Measurements from ENCODE around the gene SLC16A6. TPM values are rescaled to one million over a fixed set of nuclear protein-coding genes. Genes with fewer than 3 reads are reported as not detected.
"Not testable (repeated sequence)": the region's sequence is repeated elsewhere in the genome, so short reads cannot be mapped to it uniquely, and the experiment has no call there.

SLC16A6 gene
- total RNA-seq, 1 donor from 2014 or later = 0.23 TPM

GRCh38 chr17:68247445-68248198 lies 43.3 kb downstream of the SLC16A6 start, which contains the start of gene AMZ2:
Gene AMZ2, plus strand, starts transcription at chr17:68248043. Its CDS starts 2,145 bp downstream, at chr17:68250188.
- H3K4me1 Mint-ChIP-seq = peaks cover 18% of the 10 kb centered on the region
- peak; percentile 93 for DNase-seq (ENCODE audit: low read depth, low spot score)
- H3K27me3 Mint-ChIP-seq (ENCODE audit: low read depth) = peaks cover 2% of the 10 kb centered on the region
- H3K36me3 Mint-ChIP-seq (ENCODE audit: low read depth) = peaks cover 4% of the 10 kb centered on the region
- peak within 1 kb of the TSS; percentile 96 for H3K4me3 Mint-ChIP-seq
- H3K27ac Mint-ChIP-seq (ENCODE audit: unreplicated experiment) = peak within 1 kb of the TSS; percentile 94
- no peak for TF ChIP-seq CTCF (conservative IDR thresholded peaks at IDR 0.05)
- H3K9me3 Mint-ChIP-seq = no peaks in the 10 kb centered on the region

GRCh38 chr17:68246271-68247028 lies 44.5 kb downstream of the SLC16A6 start:
- peak overlapping the region; percentile 43 for H3K27ac Mint-ChIP-seq (ENCODE audit: unreplicated experiment)
- peak overlapping the region; percentile 96 for H3K4me3 Mint-ChIP-seq
- peaks cover 2% of the 10 kb centered on the region for H3K27me3 Mint-ChIP-seq (ENCODE audit: low read depth)
- no peak for TF ChIP-seq CTCF (conservative IDR thresholded peaks at IDR 0.05)
- peaks cover 18% of the 10 kb centered on the region for H3K4me1 Mint-ChIP-seq
- peaks cover 4% of the 10 kb centered on the region for H3K36me3 Mint-ChIP-seq (ENCODE audit: low read depth)
- no peaks in the 10 kb centered on the region for H3K9me3 Mint-ChIP-seq
- DNase-seq (ENCODE audit: low read depth, low spot score) = no peak

GRCh38 chr17:68239632-68240366 lies 51.1 kb downstream of the SLC16A6 start:
- Mint-ChIP-seq H3K27ac (ENCODE audit: unreplicated experiment) (no peak overlapping the region), H3K9me3 (no peaks in the 10 kb centered on the region), H3K27me3 (ENCODE audit: low read depth) (no peaks in the 10 kb centered on the region), H3K36me3 (ENCODE audit: low read depth) (peaks cover 4% of the 10 kb centered on the region), H3K4me1 (peaks cover 4% of the 10 kb centered on the region), H3K4me3 (no peak overlapping the region)
- TF ChIP-seq CTCF (conservative IDR thresholded peaks at IDR 0.05) = no peak
- no peak for DNase-seq (ENCODE audit: low read depth, low spot score)

GRCh38 chr17:68238871-68239253 lies 52.1 kb downstream of the SLC16A6 start:
- H3K4me1 Mint-ChIP-seq = peaks cover 4% of the 10 kb centered on the region
- H3K4me3 Mint-ChIP-seq = no peak overlapping the region
- peaks cover 4% of the 10 kb centered on the region for H3K36me3 Mint-ChIP-seq (ENCODE audit: low read depth)
- no peaks in the 10 kb centered on the region for H3K27me3 Mint-ChIP-seq (ENCODE audit: low read depth)
- no peak overlapping the region for H3K27ac Mint-ChIP-seq (ENCODE audit: unreplicated experiment)
- no peak for DNase-seq (ENCODE audit: low read depth, low spot score)
- no peaks in the 10 kb centered on the region for H3K9me3 Mint-ChIP-seq
- TF ChIP-seq CTCF (conservative IDR thresholded peaks at IDR 0.05) = no peak

- no peak overlapping the region for H3K27ac Mint-ChIP-seq (ENCODE audit: unreplicated experiment)
- no peak for TF ChIP-seq CTCF (conservative IDR thresholded peaks at IDR 0.05)
- peaks cover 4% of the 10 kb centered on the region for H3K36me3 Mint-ChIP-seq (ENCODE audit: low read depth)
- DNase-seq (ENCODE audit: low read depth, low spot score) = no peak
- no peaks in the 10 kb centered on the region for H3K9me3 Mint-ChIP-seq
- H3K4me1 Mint-ChIP-seq = peaks cover 4% of the 10 kb centered on the region
- no peaks in the 10 kb centered on the region for H3K27me3 Mint-ChIP-seq (ENCODE audit: low read depth)
- no peak overlapping the region for H3K4me3 Mint-ChIP-seq
Measured at GRCh38 chr17:68238164-68238870, 52.6 kb downstream of the SLC16A6 start.

GRCh38 chr17:68237369-68238163 lies 53.4 kb downstream of the SLC16A6 start:
- not testable (repeated sequence) for H3K27me3 Mint-ChIP-seq (ENCODE audit: low read depth); H3K4me3 Mint-ChIP-seq; H3K27ac Mint-ChIP-seq (ENCODE audit: unreplicated experiment); H3K4me1 Mint-ChIP-seq; H3K9me3 Mint-ChIP-seq; H3K36me3 Mint-ChIP-seq (ENCODE audit: low read depth); DNase-seq (ENCODE audit: low read depth, low spot score)

- H3K27ac Mint-ChIP-seq (ENCODE audit: unreplicated experiment); H3K36me3 Mint-ChIP-seq (ENCODE audit: low read depth); H3K4me3 Mint-ChIP-seq; H3K9me3 Mint-ChIP-seq; H3K4me1 Mint-ChIP-seq; DNase-seq (ENCODE audit: low read depth, low spot score); H3K27me3 Mint-ChIP-seq (ENCODE audit: low read depth): not testable (repeated sequence)
Measured at GRCh38 chr17:68235336-68235791, 55.6 kb downstream of the SLC16A6 start.
